Psoas muscle (tissue), 8 donors: ENCODE results near the gene NRP2. TPM values are rescaled to one million over a fixed set of nuclear protein-coding genes. Genes with fewer than 3 reads are reported as not detected.

Experiments
- ATAC-seq, 4 donors: fragments of 200-7000 bp; cut with Tn5 transposase; one replicate each; pipeline ENCODE4 v1.9.1; 2020; ENCODE audit warnings: moderate library complexity in 3 of 4, mild to moderate bottlenecking in 2 of 4
- DNase-seq, 2 donors: peaks; one replicate each; pipeline ENCODE4 v3.0.0-alpha.2; 2020
- H3K27ac ChIP-seq: fragments of 200-600 bp; one replicate; pipeline ENCODE4 v1.8.0; 2022
- H3K27me3 ChIP-seq, 3 donors: fragments of 200-600 bp in 1 of 3; one replicate each; pipeline versions ENCODE4 v1.6.1 to v1.8.0; 2013 to 2022; ENCODE audit warnings: low read length in 2 of 3, mild to moderate bottlenecking in 2 of 3, moderate library complexity in 1 of 3; ENCODE audit not compliant: insufficient read depth in 3 of 3
- H3K36me3 ChIP-seq, 2 donors: fragments of 200-600 bp in 1 of 2; one replicate each; pipeline versions ENCODE4 v1.6.1 to v1.8.0; 2013 to 2022; ENCODE audit warnings: low read depth in 1 of 2, mild to moderate bottlenecking in 1 of 2, moderate library complexity in 1 of 2; ENCODE audit not compliant: insufficient read depth in 1 of 2
- H3K4me1 ChIP-seq: fragments of 200-600 bp; one replicate; pipeline ENCODE4 v1.8.0; 2022
- H3K4me3 ChIP-seq: fragments of 200-600 bp; one replicate; pipeline ENCODE4 v1.8.0; 2022; ENCODE audit warnings: mild to moderate bottlenecking
- H3K9me3 ChIP-seq: fragments of 200-600 bp; one replicate; pipeline ENCODE4 v1.8.0; 2022
- CTCF ChIP-seq: fragments of 200-600 bp; IDR thresholded peaks from one replicate; pipeline ENCODE4 v1.8.0; 2022; ENCODE audit warnings: antibody characterized with exemption
- WGBS, 3 donors: extraction: QIAGEN DNeasy Blood & Tissue Kit; methylation state at CpG; one replicate each; pipeline versions ENCODE4 v1.1.6 to v1.1.7; 2013; 5-methylcytosine and 5-hydroxymethylcytosine counted together
- intact Hi-C, 2 donors: fragments of 100-400 bp; cut with DNase I; formaldehyde crosslinking; loops; one replicate each; pipeline versions ENCODE4 v1.11.0 to v1.14.2; 2022
- polyA plus RNA-seq, 3 donors: library from polyadenylated mRNA; stranded (reverse); fragments of 200-250 nt; gene quantifications; one replicate each; pipeline ENCODE4 v1.2.3, GENCODE V29; 2013
- total RNA-seq, 4 donors: library from RNA; stranded (reverse); fragmentation: NEBNext Ultra II Directional in 2 of 4; extraction: Animal tissue kit (Norgen Biotek cat#: 25700) in 2 of 4; gene quantifications; one replicate each; pipeline versions ENCODE4 v1.2.1 to v1.2.4, GENCODE V29; 2021 to 2023
- donor health status: healthy with polysubstance abuse.
- donor health status: DM: no; HTN: no; CAD: no; lungs with moderate emphysema.
- donor health status: Bipolar disorder and iron deficiency.
- donor health status: healthy.
- donor health status: DM: yes; HTN: yes; CAD: no.
- donor health status: DM: no; HTN: no; CAD: no.
- donor health status: DM: no; HTN: no; CAD: no.
- donor health status: DM: yes; HTN: yes; CAD: no.

Gene NRP2
- total and polyA plus RNA-seq, 7 donors, result 0.67 to 6.9 (median 2.4) TPM

DNA sequence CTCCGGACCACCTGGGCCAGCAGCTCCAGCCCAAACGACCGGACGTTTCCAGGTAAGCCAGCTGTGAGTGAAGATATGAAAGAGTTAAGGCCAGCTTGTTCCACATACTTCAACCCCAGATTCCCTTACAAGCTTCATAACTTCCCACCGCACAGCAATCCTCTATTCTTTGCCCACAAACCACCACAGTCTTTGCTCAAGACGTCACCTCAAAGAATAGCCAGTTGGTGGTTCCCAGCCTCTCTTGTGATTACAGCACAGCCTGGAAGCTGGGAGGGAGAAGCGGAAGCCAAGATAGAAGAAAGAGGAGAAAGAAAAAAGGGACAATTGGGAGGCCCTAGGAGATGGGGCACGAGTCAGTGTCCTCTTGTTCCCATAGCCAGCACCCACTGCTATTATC lies 70.6 kb downstream of the NRP2 start:
- no peak overlapping the region for H3K27ac ChIP-seq
- 85 to 90% (median 89%) methylated on average over 8 of the region's 8 CpGs for WGBS, 3 donors
- no peaks in the 10 kb centered on the region for H3K36me3 ChIP-seq
- no peak for DNase-seq
- H3K27me3 ChIP-seq, result no peaks in the 10 kb centered on the region
- TF ChIP-seq CTCF, result no peak
- H3K4me3 ChIP-seq, result no peak overlapping the region
- intact Hi-C loops, result no loop called here
- H3K9me3 ChIP-seq, result no peaks in the 10 kb centered on the region
- no peaks in the 10 kb centered on the region for H3K4me1 ChIP-seq
- ATAC-seq, result no peak

GRCh38 chr2:205754285-205754923 lies 72.1 kb downstream of the NRP2 start:
- ATAC-seq (no peak), DNase-seq (no peak)
- Histone ChIP-seq H3K36me3 (no peaks in the 10 kb centered on the region), H3K27me3 (no peaks in the 10 kb centered on the region), H3K27ac (no peak overlapping the region), H3K4me1 (no peaks in the 10 kb centered on the region), H3K9me3 (no peaks in the 10 kb centered on the region), H3K4me3 (no peak overlapping the region)
- intact Hi-C loops, result no loop called here
- 70 to 77% (median 74%) methylated on average over 6 of the region's 6 CpGs for WGBS, 3 donors
- TF ChIP-seq CTCF, result no peak

- intact Hi-C loops, result loop anchor here in 1 of 2 donors (5.0 kb wide), 1 partner anchor 1433 kb away; no protein-coding TSS in a partner anchor
- TF ChIP-seq CTCF, result no peak
- no peaks in the 10 kb centered on the region for H3K36me3 ChIP-seq
- 57 to 62% (median 61%) methylated on average over 5 of the region's 5 CpGs for WGBS, 3 donors
- no peak for DNase-seq
- H3K9me3 ChIP-seq, result no peaks in the 10 kb centered on the region
- H3K27me3 ChIP-seq, result no peaks in the 10 kb centered on the region
- H3K4me3 ChIP-seq, result no peak overlapping the region
- H3K4me1 ChIP-seq, result no peaks in the 10 kb centered on the region
- ATAC-seq, result no peak
- no peak overlapping the region for H3K27ac ChIP-seq
Measured at GRCh38 chr2:205754924-205755321, 72.6 kb downstream of the NRP2 start.

DNA sequence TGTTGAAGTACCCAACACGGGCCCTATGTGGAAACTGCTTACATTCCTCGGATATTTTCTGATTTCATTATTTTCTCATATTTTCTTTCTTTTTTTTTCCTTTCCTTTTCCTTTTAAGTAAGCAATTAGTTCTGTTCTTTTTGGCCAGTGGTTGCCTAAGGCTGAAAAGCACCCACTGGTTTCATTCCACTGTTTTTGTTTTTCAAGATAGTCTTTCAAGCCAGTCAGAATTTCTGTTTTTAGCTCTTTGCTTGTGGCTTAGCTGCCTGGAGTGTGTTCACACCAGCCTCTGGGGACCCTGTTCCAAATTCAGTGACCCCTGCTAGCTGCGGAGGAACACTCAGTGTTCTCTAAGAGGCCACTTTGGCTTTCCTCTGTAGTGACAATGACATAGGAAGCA lies 73.6 kb downstream of the NRP2 start:
- intact Hi-C loops, result loop anchor here in 1 of 2 donors (5.0 kb wide), 1 partner anchor 1434 kb away; no protein-coding TSS in a partner anchor
- H3K27me3 ChIP-seq, result no peaks in the 10 kb centered on the region
- no peak for DNase-seq
- H3K9me3 ChIP-seq, result no peaks in the 10 kb centered on the region
- TF ChIP-seq CTCF, result no peak
- no peaks in the 10 kb centered on the region for H3K36me3 ChIP-seq
- WGBS, 3 donors, result 47 to 70% (median 55%) methylated on average over 3 of the region's 3 CpGs
- peak in 1 of 4 donors; percentile 41 for ATAC-seq
- H3K4me1 ChIP-seq, result no peaks in the 10 kb centered on the region
- no peak overlapping the region for H3K4me3 ChIP-seq
- no peak overlapping the region for H3K27ac ChIP-seq

DNA sequence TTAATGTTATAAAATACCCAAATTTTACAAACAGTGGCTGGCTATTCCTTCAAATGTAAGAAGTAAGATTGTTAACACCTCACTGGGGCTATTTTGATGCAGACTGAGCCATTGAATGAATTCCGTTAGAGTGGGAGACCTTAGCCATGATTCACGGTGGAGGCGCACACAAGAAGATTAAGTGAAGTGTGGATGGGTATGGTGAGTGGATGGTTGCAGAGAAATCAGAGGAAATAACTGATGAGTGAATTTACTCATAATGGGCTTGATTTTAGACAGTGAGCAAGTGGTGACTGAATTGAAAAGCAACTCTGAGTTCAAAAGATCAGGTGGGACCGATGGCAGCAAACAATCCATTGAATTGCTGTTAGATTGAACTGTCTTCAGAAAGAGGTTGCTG lies 75.0 kb downstream of the NRP2 start:
- intact Hi-C loops, result loop anchor here in 1 of 2 donors (5.0 kb wide), 1 partner anchor 1435 kb away; no protein-coding TSS in a partner anchor
- Histone ChIP-seq H3K36me3 (no peaks in the 10 kb centered on the region), H3K4me3 (no peak overlapping the region), H3K27me3 (no peaks in the 10 kb centered on the region), H3K9me3 (no peaks in the 10 kb centered on the region), H3K27ac (no peak overlapping the region), H3K4me1 (no peaks in the 10 kb centered on the region)
- ATAC-seq, result no peak
- WGBS, 3 donors, result 96 to 97% (median 97%) methylated on average over 4 of the region's 4 CpGs
- no peak for DNase-seq
- no peak for TF ChIP-seq CTCF
